ENCODE measurements around the gene SRGAP2B.
"Not testable (repeated sequence)": the region's sequence is repeated elsewhere in the genome, so short reads cannot be mapped to it uniquely, and the experiment has no call there.

SRGAP2B gene

GRCh38 chr1:145095284-145096057 is at the start of gene SRGAP2B, which contains the start of gene FAM72D:
Gene SRGAP2B, minus strand, starts transcription at chr1:145095328. Its CDS starts 2,427 bp downstream, at chr1:145092901.
Gene FAM72D, plus strand, starts transcription at chr1:145095974. Its CDS starts 874 bp downstream, at chr1:145096848.
- DNase-seq: not testable (repeated sequence)

- DNase-seq: not testable (repeated sequence)
Observed at GRCh38 chr1:145144264-145144913, 49.3 kb upstream of the SRGAP2B start.

DNA sequence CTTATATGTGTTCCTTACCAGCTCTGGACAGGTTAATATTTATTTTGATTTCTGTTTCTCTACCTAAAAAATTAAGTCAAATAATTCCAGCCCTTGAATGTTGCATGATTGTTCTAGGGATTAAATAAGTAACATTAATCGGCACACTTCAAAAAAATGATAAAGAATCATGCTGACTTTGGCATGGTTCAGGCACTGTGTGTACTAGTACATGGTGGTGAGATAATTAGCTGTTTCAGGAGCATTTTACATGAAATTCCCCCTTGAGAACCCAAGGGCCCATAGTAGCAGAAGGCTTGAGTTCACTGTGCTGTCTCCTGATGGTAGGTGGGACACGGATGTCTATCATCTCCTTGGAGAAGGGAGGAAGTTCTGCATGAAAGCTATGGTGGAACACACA is 45.4 kb upstream of the SRGAP2B start:
- DNase-seq: not testable (repeated sequence)

GRCh38 chr1:145134476-145134875 is 39.3 kb upstream of the SRGAP2B start:
- not testable (repeated sequence) for DNase-seq

- DNase-seq: peak in 1 of 2 donors; percentile 5
Observed at GRCh38 chr1:145128697-145129469, 33.8 kb upstream of the SRGAP2B start.

GRCh38 chr1:145127144-145127543 is 32.0 kb upstream of the SRGAP2B start:
- not testable (repeated sequence) for DNase-seq

DNA sequence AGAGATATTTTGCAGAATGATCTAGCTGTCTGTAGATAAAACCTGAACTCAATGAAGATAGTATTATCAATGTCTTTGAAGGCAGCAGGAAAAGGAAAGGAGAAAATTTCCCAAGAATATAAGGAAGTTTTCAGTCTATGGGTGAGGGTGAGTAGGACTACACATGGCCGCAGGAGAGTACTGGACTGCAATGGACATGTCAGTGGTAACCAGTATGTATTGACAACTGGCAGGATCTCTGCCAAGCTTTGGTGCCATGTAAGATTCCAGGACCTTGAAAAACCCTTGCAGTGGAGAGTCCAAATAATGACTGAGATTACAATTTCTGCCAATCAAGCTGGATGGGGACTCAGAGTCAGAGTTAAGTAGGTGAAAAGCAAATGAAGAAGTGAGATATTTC is 30.0 kb upstream of the SRGAP2B start:
- DNase-seq: not testable (repeated sequence)

- DNase-seq: not testable (repeated sequence)
Observed at GRCh38 chr1:145123992-145124641, 29.0 kb upstream of the SRGAP2B start.

DNA sequence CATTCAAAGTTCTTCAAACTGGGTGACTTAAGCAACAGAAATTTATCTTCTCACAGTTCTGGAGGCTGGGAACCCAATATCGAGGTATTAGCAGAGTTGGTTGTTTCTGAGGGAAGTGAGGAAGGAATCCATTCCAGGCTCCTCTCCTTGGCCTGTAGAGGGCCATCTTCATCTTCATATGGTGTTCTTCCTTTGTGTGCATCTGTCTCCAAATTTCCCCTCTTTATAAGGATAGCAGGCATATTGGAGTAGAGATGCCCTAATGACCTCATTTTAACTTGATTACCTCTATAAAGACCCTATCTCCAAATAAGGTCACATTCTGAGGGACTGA is 27.9 kb upstream of the SRGAP2B start:
- not testable (repeated sequence) for DNase-seq

DNA sequence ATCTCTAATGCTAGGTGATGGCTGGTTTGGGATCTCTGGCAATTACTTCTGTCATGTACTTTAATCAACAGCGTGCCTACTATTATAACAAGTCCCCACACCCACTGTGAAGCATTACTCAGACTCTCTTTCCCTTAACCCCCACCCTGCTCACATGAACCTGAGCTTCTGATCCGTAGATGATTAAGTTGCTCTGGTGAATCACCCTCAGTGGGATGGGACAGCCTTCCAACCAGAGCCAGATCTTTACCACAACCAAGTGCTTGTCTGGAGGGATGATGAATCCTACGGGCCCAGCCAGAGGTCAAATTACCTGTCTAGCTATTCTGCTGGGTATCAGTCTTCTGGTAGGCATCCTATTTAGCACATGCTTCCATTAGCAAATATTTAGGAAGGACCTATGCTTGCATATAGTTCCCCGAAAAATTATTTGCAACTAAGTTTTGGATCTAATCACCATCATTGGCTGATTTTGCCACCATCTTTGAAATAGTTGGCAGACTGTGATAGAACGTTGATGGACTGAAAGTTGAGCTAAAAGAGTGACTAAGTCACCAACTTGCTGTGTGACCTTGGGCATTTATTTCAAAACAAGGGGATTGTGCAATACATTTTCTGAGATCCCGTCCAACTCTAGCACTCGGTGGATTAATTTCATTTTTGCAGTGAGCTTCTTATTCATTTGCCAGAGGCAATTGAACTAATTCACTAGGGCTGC is 27.4 kb upstream of the SRGAP2B start:
- DNase-seq: not testable (repeated sequence)

- DNase-seq: not testable (repeated sequence)
Observed at GRCh38 chr1:145119842-145120241, 24.7 kb upstream of the SRGAP2B start.

- not testable (repeated sequence) for DNase-seq
Observed at GRCh38 chr1:145115587-145116493, 20.7 kb upstream of the SRGAP2B start.

DNA sequence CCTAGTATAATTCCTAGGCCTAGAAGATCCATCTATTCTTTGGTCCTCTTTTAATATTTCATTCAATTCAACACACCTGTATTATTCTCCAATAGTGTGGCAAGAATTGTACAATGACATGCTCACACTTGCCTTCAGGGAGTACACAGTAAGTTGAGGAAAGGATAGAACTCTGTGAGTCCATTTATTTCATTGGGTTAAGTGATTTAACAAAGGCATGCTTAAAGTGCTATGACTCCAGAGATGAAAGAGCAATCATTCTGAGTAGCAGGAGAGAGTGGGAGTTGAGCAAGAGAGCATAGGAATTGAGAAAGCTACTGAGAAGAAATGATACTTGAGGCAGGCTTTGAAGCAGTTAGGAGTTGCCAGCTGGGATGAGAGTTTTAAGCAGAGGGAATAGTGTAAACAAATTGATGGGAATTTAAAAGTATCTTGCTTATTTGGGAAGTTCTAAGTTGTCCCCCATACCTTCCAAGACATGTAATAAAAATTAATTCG is 19.5 kb upstream of the SRGAP2B start:
- DNase-seq: not testable (repeated sequence)

GRCh38 chr1:145112703-145113102 is 17.6 kb upstream of the SRGAP2B start:
- DNase-seq: not testable (repeated sequence)

- not testable (repeated sequence) for DNase-seq
Observed at GRCh38 chr1:145111674-145112073, 16.5 kb upstream of the SRGAP2B start.

- DNase-seq: not testable (repeated sequence)
Observed at GRCh38 chr1:145103294-145103693, 8.2 kb upstream of the SRGAP2B start.

- DNase-seq: not testable (repeated sequence)
Observed at GRCh38 chr1:145101725-145102124, 6.6 kb upstream of the SRGAP2B start.

- not testable (repeated sequence) for DNase-seq
Observed at GRCh38 chr1:145094655-145095211, 395 bp downstream of the SRGAP2B start.

GRCh38 chr1:145093517-145094149 is 1.5 kb downstream of the SRGAP2B start:
- peak; percentile 9 to 31 for DNase-seq

Measured in CD4-positive, alpha-beta T cell treated with Interferon alpha-2 for 1 hour (primary cell).